Endothelial cell of umbilical vein (primary cell): ENCODE measurements around the gene NEO1.

Experiments
- CTCF ChIP-seq, 2 donors: IDR thresholded peaks; 1 replicate in 1 of 2; 2 replicates in 1 of 2; pipeline ENCODE4 v1.5.1; 2011; ENCODE audit warnings: low read length in 2 of 2, mild to moderate bottlenecking in 2 of 2, moderate library complexity in 2 of 2, control low read depth in 1 of 2, inconsistent platforms in 1 of 2, low read depth in 1 of 2; ENCODE audit not compliant: insufficient read depth in 1 of 2; ENCODE audit errors: extremely low read depth in 1 of 2
- EZH2 ChIP-seq: IDR thresholded peaks from 2 replicates; pipeline ENCODE4 v1.6.1; 2012; ENCODE audit warnings: borderline replicate concordance, low read depth, mild to moderate bottlenecking, moderate library complexity, low read length, inconsistent platforms; ENCODE audit not compliant: severe bottlenecking

- TF ChIP-seq CTCF (IDR thresholded peaks at IDR 0.05; ENCODE audit: extremely low read depth in 1 of 2, insufficient read depth in 1 of 2, low read depth in 1 of 2, low read length in 2 of 2): no peak
- TF ChIP-seq EZH2: no peak
Observed at GRCh38 chr15:73028831-73029451, 23.3 kb upstream of the NEO1 start.
